HG03571 (cell line): Measurements from ENCODE around the gene AIG1.
A peak's percentile ranks its signal among the peaks of the same experiment; 100 is the strongest.
"Not testable (repeated sequence)": the region's sequence is repeated elsewhere in the genome, so short reads cannot be mapped to it uniquely, and the experiment has no call there.

ENCODE experiments used
- ATAC-seq: cut with Tn5 transposase; IDR thresholded peaks from one replicate; pipeline ENCODE4 v1.9.1; 2021; ENCODE audit not compliant: unreplicated experiment

The AIG1 gene

DNA sequence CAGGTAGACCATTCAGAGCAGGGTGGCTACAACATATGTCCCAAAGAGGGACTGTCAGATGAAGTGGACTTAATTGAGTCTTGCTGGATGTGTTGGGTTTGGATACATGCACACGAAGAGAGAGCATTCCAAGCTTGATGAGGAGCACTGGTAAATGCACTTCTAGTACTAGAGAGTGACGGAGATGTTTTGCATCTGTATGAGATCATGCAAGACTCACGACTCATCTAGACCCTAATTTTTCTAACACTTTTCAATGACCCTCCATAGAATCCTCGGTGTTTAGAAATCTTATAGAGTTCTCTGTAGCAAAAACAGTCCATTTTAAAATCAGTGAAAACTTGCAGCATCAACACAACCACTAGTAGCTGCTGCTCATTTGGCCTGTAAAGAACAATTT lies 4.8 kb upstream of the AIG1 start:
- ATAC-seq = no peak

DNA sequence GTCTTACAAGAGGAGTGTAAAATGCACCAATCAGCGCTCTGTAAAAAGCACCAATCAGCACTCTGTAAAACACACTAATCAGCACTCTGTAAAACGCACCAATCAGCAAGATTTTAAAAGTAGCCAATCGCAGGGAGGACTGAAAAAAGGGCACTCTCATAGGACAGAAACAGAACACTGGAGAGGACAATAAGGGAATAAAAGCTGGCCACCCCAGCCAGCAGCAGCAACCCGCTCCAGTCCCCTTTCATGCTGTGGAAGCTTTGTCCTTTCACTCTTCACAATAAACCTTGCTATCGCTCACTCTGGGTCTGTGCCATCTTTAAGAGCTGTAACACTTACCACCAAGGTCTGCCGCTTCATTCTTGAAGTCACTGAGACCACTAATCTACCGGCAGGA lies 1.7 kb upstream of the AIG1 start:
- ATAC-seq = no peak

- no peak for ATAC-seq
These were observed 881 bp upstream of the AIG1 start for GRCh38 chr6:143059663-143060353.

- peak; percentile 64 for ATAC-seq
These were observed 309 bp upstream of the AIG1 start for GRCh38 chr6:143060354-143060805.

- no peak for ATAC-seq
These were observed 1.1 kb downstream of the AIG1 start for GRCh38 chr6:143061597-143062385.

DNA sequence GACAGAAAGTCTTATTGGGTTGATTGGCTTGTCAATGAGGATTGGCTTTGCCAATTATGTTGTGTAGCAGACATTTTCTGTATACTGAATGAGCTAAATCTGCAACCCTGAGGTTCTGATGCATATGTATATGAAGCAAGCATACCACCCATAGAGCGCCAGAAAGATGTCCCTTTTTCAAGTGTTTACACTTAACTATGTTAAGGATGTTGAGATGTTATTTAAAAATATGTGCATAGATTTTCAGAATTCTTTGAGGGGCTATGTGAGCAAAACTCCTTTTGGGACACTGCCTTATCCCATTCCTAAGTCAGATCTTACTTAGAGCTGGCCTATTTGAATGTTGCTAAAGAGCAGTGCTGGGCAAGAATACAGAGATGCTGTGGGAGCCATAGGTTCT lies 1.9 kb downstream of the AIG1 start:
- ATAC-seq = no peak

- no peak for ATAC-seq
These were observed 2.9 kb downstream of the AIG1 start for GRCh38 chr6:143063631-143064030.

DNA sequence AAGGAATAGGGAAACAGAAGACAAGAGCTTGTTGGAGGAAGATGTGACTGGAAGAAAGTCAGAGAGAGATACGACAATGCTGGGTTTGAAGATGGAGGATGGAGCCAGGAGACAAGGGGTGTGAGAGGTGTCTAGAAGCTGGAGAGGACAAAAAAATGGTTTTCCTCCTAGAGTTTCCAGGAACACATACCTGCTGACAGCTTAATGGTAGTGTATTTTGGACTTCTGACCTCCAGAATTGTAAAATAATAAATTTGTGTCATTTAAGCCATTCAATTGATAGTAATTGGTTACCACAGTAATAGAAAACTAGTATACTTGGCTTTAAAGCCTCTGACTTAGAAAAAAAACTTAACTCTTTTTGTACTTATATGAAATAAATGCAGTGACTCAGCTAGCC lies 3.6 kb downstream of the AIG1 start:
- ATAC-seq = no peak

- ATAC-seq = no peak
These were observed 4.4 kb downstream of the AIG1 start for GRCh38 chr6:143064951-143065683.

DNA sequence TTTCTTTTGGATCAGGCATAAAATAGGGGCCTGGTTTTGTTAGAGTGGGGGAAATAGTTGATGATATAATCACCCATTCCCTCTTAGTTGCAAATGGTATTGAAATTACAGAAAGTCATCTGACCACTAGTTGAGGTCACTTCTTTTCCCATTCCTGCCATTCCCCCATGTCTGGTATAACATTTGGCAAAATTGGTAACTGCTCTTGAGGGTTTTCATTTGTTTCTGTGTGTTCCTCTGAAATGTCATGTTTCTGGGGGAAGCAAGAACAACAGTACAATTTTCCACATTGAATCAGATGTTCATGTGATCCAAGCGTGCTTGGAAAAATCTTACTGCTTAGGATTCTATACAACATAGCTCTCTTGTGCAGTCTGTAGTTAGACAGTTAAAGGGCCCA lies 7.3 kb downstream of the AIG1 start:
- no peak for ATAC-seq

- ATAC-seq = no peak
These were observed 13.4 kb downstream of the AIG1 start for GRCh38 chr6:143074101-143074500.

GRCh38 chr6:143074670-143075318 lies 14.1 kb downstream of the AIG1 start:
- no peak for ATAC-seq

- ATAC-seq = no peak
These were observed 18.0 kb downstream of the AIG1 start for GRCh38 chr6:143078468-143079324.

GRCh38 chr6:143079325-143079640 lies 18.6 kb downstream of the AIG1 start:
- ATAC-seq = no peak

- not testable (repeated sequence) for ATAC-seq
These were observed 21.6 kb downstream of the AIG1 start for GRCh38 chr6:143082274-143082673.

DNA sequence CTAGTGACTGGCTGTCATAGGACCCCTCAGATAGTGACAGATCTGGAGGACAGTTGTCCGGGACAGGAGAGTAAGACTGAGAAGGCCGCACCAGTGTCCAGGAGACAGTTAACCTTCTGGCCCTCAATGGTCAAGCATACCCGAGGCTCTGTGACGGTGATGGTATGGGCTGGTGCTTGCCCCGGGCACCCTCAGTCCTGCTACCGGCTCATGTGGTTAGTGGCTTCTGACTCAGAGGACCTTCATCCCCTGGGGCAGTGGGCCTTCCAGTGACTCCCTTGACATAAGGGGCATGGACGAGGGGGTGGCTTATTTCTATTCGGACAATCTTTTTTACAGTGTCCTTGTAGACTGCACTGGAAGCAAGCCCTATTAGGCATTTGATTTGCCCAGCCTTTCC lies 23.3 kb downstream of the AIG1 start:
- ATAC-seq = not testable (repeated sequence)

DNA sequence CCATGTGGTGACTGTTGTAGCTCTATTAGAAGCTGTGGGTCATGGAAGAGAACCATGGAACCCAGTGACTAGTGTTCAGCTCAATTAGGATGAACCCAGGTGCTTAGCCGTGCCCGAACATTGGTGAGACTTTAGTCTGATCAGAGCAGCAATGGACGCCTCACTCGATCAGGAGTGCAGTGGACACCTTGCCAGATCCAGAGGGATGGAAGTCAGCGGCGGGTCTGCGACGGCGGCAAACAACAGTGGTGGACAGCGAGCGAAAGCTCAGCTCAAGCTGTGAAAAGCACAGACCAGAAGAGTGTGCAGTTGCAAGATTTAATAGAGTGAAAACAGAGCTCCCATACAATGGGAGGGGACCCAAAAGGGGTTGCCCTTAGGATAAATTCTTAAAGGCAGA lies 26.6 kb downstream of the AIG1 start:
- ATAC-seq = not testable (repeated sequence)

DNA sequence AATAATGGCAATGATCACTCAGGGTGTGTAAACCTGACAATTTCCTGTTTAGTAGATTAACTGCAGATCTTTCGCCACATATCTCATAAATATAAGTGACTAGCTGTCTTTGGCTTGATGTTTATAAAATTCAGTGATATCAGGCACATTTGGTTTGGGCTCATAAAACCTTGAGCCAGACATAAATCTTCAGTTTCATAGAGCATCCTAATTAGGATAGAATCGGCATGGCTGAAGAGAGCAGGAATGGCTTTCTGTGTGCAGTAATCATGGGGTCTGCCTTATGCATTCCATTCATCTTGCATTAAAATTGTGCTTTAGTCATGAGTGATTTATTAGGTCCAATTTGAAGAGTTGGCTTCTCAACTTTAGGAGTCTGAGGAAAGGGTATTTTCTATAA lies 27.2 kb downstream of the AIG1 start:
- ATAC-seq = no peak

DNA sequence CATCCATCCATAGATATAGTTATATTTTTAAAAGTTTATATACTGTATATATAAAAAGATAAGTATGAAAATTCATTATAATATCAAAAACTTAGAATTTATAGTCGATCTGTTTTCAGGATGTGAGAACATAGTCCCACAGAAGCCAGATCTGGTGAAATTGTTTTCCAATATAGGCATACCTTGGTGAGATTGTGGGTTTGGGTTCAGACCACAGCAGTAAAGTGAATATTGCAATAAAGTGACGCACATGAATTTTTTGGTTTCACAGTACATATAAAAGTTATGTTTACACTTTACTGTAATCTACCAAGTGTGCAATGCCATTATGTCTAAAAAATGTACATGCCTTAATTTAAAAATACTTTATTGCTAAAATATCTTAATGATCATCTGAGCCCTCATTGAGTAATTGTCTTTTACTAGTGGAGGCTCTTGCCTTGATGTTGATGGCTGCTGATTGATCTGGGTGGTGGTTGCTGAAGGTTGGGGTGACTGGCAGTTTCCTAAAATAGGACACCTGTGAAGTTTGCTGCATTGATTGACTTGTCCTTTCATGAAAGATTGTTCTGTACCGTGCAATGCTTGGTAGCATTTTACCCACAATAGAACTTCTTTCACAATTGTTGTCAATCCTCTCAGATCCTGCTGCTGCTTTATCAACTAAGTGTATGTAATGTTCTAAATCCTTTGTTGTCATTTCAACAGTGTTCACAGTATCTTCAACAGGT lies 29.8 kb downstream of the AIG1 start:
- no peak for ATAC-seq

GRCh38 chr6:143092768-143093167 lies 32.1 kb downstream of the AIG1 start:
- ATAC-seq = no peak
